Fibroblast of skin of scalp (primary cell): ENCODE data around the gene CCNB2.
A peak's percentile ranks its signal among the peaks of the same experiment; 100 is the strongest.

Source experiments
- DNase-seq: peaks from one replicate; pipeline ENCODE4 v3.0.0-alpha.2; 2013

CCNB2 gene

GRCh38 chr15:59169251-59169708 is 64.3 kb downstream of the CCNB2 start:
- DNase-seq, result peak; percentile 71

- DNase-seq, result peak; percentile 87
Observed at GRCh38 chr15:59170295-59171066, 65.5 kb downstream of the CCNB2 start.

- no peak for DNase-seq
Observed at GRCh38 chr15:59171067-59171397, 66.1 kb downstream of the CCNB2 start.

- no peak for DNase-seq
Observed at GRCh38 chr15:59172289-59172901, 67.4 kb downstream of the CCNB2 start.

- DNase-seq, result no peak
Observed at GRCh38 chr15:59173194-59173593, 68.2 kb downstream of the CCNB2 start.

GRCh38 chr15:59174151-59174834 is 69.3 kb downstream of the CCNB2 start:
- DNase-seq, result no peak
